Stimulated activated naive CD8-positive, alpha-beta T cell treated with anti-CD3 and anti-CD28 coated beads, Interleukin-15, Interleukin-2, amounts not matched to agents 100 U/mL and 50 U/mL, for 24 hours (primary cell): ENCODE measurements around the gene MPP3.
A peak's percentile ranks its signal among the peaks of the same experiment; 100 is the strongest.
"Not testable (repeated sequence)": the region's sequence is repeated elsewhere in the genome, so short reads cannot be mapped to it uniquely, and the experiment has no call there.

Experiments
- ATAC-seq: fragments of 150-1000 bp; cut with Tn5 transposase; one replicate; pipeline ENCODE4 v1.10.0; 2021
- DNase-seq: peaks from one replicate; pipeline ENCODE4 v3.0.0; 2021

Gene MPP3

DNA sequence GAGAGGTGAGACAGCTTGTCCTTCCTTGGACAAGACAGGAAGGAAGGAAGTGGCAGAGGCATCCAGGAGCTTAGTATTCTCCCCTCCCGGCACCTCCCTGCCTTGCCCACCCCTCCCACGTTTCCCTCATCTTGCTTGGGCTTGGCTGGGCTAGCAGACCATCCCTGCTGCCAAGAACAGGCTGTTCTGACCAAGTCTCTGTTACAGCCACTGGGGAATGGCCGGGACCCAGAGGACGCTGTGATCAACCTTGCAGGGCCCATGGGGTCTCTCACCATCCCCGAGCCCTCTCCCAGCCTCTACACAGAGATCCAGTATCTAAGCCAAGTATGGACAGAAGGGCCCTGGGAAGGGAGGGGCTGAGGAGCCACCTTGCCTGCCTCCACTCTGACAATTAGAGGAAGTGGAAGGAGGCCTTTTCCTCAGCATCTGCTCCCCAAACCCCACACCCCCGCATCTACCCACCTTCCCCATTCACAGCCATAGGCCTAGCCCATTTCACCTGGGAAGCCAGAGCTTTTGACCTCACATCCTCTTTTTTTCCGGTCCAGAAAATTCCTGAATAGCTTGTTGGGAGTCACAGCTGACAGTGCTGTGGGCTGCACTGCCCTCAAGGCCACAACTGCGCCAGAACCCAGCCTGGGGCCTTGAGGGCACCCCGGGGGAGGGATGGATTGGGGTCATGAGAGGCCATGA, 28.1 kb upstream of the MPP3 start:
- ATAC-seq (no peak), DNase-seq (no peak)

DNA sequence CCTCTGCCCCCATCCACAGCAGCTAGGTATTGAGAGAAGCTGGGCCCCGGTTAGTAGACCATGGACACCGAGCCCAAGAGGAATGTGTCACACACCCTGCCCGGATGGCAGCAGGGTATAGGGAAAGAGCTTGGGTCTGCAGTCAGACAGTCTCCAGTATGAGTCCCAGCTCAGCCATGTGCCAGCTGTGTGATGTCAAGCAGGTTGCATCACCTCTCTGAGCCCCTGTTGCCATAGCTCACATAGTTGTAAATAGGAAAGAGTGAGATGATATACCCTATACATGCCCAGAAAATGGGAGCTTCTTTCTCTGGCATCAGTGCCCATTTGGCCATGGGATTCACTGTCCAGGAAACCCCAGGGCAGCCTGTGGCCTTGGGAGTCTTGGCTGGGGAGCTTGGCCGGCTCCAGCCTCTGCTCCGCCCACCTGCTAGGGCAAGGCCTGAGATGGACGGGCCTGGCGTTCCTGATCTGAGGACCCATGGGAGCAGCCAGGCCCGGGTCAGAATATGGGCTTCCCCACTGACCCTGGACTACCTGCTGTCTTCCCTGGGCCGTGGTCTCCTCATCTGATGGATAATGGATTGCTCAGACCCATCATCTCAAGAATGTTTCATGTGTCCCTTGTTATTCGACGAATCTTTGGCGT, 27.3 kb upstream of the MPP3 start:
- ATAC-seq, result peak; percentile 21
- DNase-seq, result no peak

GRCh38 chr17:43857957-43858600, 25.1 kb upstream of the MPP3 start:
- DNase-seq, result no peak
- no peak for ATAC-seq

DNA sequence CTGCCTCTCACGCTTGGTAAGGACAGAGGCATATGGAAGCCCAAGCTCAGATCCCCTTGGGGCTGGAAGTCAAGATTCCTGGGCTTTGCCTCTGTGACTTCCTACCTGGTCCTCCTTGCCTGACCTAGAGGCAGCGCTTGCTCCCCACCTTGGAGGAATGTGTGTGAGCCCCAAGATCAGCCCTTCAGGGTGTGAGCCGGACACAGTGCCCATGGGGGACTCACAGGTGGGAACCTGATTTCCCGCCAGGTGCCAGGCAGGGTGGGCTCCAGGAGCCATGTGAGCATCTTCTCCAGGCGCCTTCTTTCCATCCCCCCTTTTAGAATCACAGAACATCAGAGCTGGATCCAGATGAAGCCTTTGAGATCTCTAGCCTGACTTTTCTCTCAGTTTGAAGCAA, 24.2 kb upstream of the MPP3 start:
- no peak for ATAC-seq

DNA sequence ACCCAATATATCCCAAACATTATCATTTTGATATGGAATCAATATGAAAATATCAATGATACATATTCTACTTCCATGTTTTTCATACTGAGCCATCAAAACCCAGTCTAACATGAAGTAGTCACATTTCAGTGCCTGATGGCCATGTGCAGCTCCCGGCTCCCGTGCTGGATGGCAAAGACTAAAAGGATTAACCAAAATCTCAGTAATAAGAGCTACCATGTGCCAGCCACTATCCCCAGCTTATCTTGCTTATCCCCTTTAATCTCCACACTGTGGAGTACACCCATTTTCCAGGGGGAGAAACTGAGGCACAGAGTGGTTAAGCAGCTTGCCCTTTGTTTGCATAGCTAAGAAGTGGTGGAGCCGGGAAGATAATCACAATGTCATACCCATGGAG, 23.2 kb upstream of the MPP3 start:
- no peak for DNase-seq
- no peak for ATAC-seq

More for the DNA sequence above, 24.2 kb upstream of the MPP3 start:
- DNase-seq, result no peak

- DNase-seq (no peak), ATAC-seq (no peak)
Observed at GRCh38 chr17:43855061-43855460, 22.1 kb upstream of the MPP3 start.

DNA sequence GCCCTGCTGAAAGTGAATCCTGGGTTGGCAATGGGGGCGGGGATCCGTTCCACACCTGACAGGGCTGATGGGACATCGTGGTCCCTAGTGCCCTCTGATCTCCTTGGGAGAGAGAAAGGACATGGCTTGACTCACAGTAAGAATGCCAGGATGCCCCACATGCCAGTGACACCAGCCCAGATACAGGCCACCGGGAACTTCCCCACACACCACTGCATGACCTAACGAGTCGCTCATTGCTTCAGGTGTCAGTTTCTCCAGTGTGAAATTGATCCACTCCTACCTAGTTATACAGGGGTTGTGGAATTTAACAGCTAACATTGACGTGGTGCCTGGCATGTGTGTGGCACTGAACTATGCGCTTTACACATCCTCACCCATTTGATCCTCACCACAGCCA, 21.6 kb upstream of the MPP3 start:
- no peak for DNase-seq
- ATAC-seq, result no peak

DNA sequence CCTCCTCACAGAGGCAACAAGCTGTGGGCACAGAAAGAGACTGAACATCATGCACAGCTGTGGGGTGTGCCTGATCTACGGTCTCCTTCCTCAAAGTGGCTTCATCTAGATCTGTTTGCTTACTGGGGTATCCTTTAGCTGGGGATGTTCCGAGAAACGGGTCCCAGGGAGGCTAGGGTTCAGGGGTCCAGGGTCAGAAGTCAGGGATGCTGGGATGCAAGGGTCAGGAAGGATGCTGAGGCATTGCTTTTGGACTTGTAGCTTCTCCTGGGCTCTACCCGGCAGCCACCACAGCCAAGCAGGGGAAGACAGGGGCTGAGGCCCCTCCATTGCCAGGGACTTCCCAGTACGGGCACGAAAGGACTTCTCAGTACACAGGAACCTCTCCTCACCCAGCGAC, 20.6 kb upstream of the MPP3 start:
- DNase-seq, result no peak
- no peak for ATAC-seq

DNA sequence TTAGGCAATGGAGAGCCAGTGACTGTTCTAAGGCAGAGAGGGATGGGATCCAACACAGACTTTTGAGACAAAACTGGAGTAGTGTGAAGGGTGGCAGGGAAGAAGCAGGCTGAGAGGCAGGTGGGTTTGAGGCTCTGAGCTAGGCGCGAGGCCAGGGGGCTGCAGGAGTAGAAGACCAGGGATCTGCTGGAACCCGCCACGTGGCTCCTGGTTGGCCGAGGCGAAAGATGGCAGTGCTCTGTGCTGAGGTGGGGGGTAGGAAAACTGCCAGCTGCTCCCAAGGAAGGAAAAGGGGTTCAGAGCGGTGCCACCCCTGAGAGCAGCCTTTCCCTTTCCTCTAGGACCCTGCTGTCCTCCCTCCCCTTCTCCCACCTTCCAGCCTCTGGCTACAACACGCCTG, 19.6 kb upstream of the MPP3 start:
- DNase-seq (no peak), ATAC-seq (no peak)

GRCh38 chr17:43849116-43849515, 16.2 kb upstream of the MPP3 start:
- ATAC-seq, result no peak
- DNase-seq, result no peak

GRCh38 chr17:43848601-43849000, 15.7 kb upstream of the MPP3 start:
- DNase-seq (no peak), ATAC-seq (no peak)

- ATAC-seq (no peak), DNase-seq (no peak)
Observed at GRCh38 chr17:43846963-43847371, 14.0 kb upstream of the MPP3 start, which contains the start of gene CD300LG. TSS of gene CD300LG (plus strand) at chr17:43847176. CDS start at chr17:43847217, 41 bp downstream.

- DNase-seq (peak; percentile 90), ATAC-seq (peak; percentile 97)
Observed at GRCh38 chr17:43846221-43846712, 13.3 kb upstream of the MPP3 start.

DNA sequence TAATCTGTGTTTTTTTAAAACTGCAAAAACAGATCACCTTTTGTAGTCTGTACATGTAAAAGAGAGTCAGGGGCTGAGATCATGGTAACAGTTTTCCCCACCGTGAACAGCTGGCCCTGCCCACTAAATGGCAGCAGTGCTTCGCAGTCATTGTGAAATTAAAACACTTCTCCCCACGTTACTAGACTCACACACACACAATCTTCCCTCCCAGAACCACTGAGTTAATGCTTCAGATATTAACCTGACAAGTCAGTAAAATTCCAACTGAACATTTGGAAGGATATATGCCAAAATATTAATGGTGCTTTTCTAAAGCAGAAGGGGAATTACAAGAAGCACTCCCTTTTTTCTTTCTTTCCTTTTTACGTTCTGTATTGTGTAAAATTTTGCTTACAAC, 12.8 kb upstream of the MPP3 start:
- no peak for ATAC-seq
- DNase-seq, result no peak

- DNase-seq (no peak), ATAC-seq (no peak)
Observed at GRCh38 chr17:43844241-43844640, 11.3 kb upstream of the MPP3 start.

GRCh38 chr17:43842975-43843325, 10.0 kb upstream of the MPP3 start:
- DNase-seq, result no peak
- no peak for ATAC-seq

GRCh38 chr17:43842091-43842974, 9.4 kb upstream of the MPP3 start:
- not testable (repeated sequence) for ATAC-seq, DNase-seq

DNA sequence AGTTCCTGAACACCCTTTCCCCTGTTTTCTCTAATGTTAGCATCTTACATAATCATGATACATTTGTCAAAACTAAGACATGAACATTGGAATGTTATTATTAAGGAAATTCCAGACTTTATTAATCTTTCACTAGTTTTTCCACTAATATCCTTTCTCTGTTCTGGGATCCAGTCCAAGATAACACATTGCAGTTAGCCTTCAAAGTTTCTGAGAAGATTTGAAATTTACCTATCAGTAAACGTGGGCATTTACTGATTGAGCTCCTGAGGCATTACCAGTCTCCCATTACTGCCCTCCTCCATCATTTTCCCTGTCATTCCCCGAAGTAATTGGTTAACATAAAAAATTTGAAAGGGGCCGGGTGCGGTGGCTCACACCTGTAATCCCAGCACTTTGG, 8.3 kb upstream of the MPP3 start:
- ATAC-seq (no peak), DNase-seq (no peak)

DNA sequence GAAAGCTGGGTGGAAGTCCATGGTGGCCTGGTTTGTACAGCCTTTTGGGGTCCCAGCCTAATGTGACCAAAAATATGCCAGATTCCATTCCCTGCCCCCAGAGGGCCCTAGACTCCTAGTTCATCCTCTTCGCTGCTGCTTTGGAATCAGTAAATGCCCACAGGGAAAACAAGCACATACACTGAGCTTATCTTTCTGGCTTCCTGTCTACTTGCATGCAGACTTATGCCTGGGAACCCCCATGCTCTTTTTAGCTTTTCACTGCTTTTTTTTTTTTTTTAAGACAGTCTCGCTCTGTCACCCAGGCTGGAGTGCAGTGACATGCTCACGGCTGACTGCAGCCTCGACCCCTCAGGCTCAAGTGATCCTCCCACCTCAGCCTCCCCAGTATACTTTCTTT, 7.9 kb upstream of the MPP3 start:
- DNase-seq, result no peak

DNA sequence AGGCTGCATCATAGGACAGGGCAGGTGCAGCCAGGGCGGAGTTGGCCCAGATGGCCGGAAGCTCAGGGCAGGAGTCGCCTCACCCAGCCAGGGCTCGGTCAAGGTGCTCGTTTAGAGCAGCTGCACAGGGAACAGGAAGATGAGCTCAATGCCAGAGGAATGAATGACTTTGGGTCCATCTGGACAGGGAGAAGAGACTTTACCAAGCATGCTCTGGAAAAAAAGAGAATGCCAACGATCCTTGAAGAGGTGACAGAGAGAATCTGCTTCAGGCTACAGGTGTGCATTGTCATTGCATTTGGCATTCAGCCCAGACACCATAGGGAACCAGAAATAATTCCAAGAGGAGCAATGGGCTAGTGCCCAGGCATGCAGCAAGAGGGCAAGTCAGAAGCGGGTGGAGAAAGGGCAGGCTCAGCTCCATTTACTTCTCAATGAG, 6.7 kb upstream of the MPP3 start:
- ATAC-seq, result no peak
- DNase-seq, result no peak

More for the DNA sequence above, 7.9 kb upstream of the MPP3 start:
- no peak for ATAC-seq

GRCh38 chr17:43834106-43834505, 1.2 kb upstream of the MPP3 start:
- ATAC-seq (no peak), DNase-seq (no peak)
